NCI-H1436 treated with DMSO at 0.1 percent for 48 hours (cell line): ENCODE measurements around the gene MYO7B.
"Not testable (repeated sequence)": the region's sequence is repeated elsewhere in the genome, so short reads cannot be mapped to it uniquely, and the experiment has no call there.

Experiments used
- DNase-seq: peaks from one replicate; lab custom pipeline; 2025; lab: John Stamatoyannopoulos, UW

The MYO7B gene

DNA sequence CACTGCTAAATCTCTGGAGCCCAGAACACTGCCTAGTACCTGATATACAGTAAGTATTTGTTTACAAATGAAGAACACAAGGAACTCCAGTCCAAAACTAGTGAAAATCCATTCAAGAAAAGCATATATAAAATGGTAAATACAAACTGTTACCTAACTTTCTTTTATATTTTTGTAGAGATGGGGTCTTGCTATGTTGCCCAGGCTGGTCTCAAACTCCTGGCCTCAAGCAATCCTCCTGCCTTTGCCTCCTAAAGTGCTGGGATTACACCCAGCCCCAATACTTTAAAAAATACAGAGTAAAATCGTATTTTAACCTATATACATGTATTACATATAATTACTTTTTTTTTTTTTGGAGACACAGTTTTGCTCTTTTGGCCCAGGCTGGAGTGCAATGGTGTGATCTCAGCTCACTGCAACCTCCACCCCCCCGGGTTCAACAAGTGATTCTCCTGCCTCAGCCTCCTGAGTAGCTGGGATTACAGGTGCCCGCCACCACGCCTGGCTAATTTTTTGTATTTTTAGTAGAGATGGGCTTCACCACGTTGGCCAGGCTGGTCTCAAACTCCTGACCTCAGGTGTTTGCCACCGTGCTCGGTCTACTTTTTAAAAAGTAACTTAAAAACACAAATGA, 11.2 kb upstream of the MYO7B start:
- DNase-seq = not testable (repeated sequence)

DNA sequence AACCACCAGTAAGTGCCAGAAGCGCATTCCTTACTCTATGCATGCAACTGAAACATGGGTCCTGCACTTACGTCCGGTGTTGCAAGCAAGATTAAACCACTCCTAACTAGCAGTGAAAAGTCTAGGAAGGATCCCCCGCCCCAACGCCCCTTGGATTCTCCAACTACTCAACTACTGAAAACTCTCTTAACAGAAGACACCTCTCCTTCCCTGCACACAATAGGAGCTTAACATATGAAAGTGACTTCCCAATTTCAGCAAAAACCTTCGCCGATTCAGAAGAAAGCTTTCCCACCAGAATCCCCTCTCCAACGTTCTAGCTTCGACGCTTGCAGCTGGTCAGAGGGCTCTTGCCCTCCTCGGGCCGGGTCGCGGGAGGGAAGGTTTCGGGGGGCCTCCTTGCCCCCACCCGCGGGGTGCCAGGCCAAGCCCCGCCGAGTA, 9.8 kb upstream of the MYO7B start:
- DNase-seq = no peak

- DNase-seq = peak; percentile 85
These were observed 9.1 kb upstream of the MYO7B start, which contains the start of gene IWS1 for GRCh38 chr2:127526132-127527000. Gene IWS1 (minus strand): TSS chr2:127526489. CDS start chr2:127526208, 281 bp downstream.

- DNase-seq = no peak
These were observed 8.3 kb upstream of the MYO7B start for GRCh38 chr2:127527001-127527804.

DNA sequence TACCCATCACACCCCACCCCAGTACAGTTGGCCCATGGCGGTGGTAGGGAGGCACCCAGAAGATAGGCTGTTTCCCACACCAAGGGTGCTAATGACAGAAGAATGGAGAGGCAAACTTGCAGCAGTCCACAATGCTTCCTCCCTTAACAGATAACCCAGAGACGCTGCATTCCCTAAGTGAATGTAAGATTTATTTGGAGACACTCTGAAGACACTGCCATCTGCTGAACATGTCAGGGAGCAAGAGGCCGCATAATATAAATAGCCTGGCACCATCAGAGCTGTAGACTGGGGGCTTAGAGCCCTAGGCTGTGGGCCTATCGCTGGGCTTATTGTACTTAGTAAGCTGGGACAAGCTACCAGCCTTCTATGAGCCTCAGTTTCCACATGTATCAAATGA, 7.0 kb upstream of the MYO7B start:
- DNase-seq = no peak

DNA sequence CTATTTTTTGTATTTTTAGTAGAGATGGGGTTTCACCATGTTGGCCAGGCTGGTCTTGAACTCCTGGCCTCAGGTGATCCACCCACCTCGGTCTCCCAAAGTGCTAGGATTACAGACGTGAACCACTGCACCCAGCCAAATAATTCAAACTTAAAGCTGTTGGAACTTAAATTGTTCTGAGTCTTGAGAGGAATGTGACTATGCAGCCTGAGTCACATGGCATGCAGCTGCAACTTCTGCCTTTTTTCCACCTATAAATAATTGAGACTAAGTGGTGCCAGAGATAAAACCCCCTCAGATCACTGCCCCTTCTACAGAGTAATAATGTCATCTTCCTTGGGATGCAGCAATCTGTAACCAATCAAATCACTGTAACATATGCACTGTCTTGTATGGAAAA, 6.1 kb upstream of the MYO7B start:
- not testable (repeated sequence) for DNase-seq

GRCh38 chr2:127530245-127531140, 5.0 kb upstream of the MYO7B start:
- no peak for DNase-seq

GRCh38 chr2:127531221-127531648, 4.2 kb upstream of the MYO7B start:
- no peak for DNase-seq

DNA sequence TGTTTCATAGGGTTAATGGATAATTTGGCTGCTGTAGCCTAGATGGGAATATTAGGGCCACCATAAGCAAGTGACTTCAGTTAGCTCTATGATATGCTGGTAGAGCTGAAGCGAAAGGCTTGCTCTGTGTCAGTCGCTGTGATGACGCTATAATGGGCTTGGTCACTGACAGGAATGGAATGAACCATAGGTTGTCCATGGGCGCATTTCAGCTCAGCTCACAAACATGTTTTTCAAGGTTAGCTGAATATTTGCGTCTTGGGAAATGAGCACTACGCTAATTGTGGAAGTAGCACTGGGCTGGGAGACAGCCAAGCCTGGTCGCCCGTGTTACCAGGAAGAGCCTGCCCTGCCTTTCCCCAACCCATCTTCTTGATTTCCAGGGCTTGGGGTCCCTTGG, 3.2 kb upstream of the MYO7B start:
- DNase-seq = no peak

DNA sequence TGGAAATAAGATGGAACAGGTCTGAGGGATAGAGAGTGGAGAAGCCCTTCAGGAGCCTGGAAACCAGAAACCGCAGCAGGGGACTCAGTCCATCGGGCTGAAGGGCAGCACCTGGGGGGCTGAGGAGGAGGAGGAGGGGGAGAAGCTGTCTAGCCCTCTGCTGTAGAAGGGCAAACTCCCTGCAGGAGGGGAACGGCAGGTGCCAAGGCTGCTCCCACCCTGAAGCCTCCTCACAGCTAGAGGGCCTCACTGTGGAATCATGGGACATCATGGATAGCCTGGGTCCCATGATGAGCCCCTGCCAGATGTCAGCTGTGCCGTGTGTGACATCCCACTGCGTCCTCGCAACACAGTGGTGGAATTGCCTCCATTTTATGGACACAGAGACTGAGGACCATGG, 435 bp downstream of the MYO7B start:
- no peak for DNase-seq

- no peak for DNase-seq
These were observed 1.4 kb downstream of the MYO7B start for GRCh38 chr2:127536707-127537541.

- DNase-seq = no peak
These were observed 2.2 kb downstream of the MYO7B start for GRCh38 chr2:127537644-127538043.

- no peak for DNase-seq
These were observed 6.3 kb downstream of the MYO7B start for GRCh38 chr2:127541809-127542208.

GRCh38 chr2:127542231-127542630, 6.7 kb downstream of the MYO7B start:
- DNase-seq = no peak

DNA sequence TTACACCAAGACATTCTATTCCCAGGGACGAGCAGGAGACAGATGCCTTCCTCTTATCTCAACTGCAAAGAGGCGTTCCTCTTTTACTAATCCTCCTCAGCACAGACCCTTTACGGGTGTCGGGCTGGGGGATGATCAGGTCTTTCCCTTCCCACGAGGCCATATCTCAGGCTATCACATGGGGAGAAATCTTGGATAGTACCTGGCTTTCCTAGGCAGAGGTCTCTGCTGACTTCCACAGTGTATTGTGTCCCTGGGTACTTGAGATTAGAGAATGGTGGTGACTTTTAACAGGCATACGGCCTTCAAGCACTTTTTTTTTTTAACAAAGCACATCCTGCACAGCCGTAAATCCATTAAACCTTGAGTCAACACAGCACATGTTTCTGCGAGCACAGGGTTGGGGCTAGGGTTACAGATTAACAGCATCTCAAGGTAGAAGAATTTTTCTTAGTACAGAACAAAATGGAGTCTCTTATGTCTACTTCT, 7.6 kb downstream of the MYO7B start:
- DNase-seq = not testable (repeated sequence)

GRCh38 chr2:127545189-127545588, 9.7 kb downstream of the MYO7B start:
- DNase-seq = no peak

DNA sequence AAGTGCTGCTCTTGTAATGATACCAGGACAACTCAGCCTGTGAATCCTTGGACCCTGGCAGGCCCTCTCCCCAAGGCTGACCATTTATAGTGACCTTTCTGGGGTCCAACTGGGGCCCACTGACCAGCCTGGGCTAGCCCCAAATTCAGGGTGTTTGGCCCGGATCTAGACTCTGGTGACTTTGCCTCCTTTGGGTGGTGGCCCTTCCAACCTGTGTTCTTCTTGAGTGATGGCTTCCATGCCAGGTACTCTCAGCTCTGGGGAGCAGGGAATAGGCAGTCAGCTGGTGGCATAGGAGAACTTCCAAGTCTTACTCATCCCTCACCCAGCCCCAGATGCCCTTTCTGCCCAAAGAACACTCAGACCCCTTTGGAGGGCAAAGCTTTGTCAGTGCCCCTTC, 10.3 kb downstream of the MYO7B start:
- no peak for DNase-seq

DNA sequence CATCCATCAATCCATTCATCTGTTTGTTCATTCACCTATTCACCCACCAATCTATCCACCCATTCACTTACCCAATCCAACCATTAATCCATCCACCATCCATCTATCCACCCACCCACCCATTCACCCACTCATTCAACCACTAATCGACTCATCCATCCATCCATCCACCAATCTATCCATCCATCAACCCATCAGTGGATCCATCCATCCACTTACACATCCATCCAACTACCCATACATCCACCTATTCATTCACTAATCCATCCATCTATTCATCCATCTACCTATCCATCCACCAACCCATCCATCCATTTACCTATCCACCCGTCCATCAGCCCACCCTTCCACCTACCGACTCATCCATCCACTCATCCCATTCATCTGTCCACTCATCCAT, 11.3 kb downstream of the MYO7B start:
- DNase-seq = no peak

- no peak for DNase-seq
These were observed 15.9 kb downstream of the MYO7B start for GRCh38 chr2:127551221-127551930.

DNA sequence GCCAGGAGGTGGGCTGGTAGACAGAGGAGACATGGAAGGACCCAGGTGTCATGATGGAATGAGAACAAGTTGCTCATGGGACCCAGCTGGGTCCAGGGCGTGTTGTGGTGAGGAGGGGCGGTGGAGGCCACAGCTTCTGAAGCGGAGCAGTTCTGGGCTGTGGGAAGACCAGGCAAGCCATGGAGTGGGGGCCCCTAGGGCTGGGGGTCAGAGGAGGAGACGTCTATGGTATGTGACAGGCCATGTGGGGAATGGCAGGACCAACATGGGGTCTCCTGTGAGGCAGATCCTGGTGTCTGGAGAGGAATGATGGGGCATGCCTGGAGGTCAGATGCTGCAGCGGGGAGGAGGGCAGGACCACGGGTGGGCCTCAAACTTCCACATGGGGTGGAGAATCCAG, 16.9 kb downstream of the MYO7B start:
- DNase-seq = no peak
